ENCODE data around the gene SLC22A14. TPM values are rescaled to one million over a fixed set of nuclear protein-coding genes. Genes with fewer than 3 reads are reported as not detected.

SLC22A14 gene
- total RNA-seq, 2 experiments from 2014 or later = not detected

DNA sequence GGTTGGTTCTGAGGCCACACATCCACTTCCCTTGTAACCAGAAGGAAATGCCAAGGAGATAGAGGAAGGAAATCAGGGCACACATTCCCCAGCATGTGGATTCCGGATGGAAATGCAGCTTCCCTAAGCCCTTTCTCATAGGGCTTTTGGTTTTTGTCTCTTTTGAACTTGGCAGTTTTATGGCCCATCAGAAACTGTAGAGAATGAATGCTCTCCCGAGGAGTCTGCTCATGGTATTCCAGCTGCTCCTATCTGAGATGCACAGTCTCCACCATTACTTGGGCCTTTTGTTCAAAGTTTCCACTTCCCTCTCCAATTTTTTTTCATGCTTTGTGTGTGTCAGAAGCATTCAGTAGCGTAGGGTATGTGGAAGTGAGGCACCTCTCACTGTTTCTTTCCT lies 85.7 kb downstream of the SLC22A14 start:
- Mint-ChIP-seq H3K4me1 (peaks cover 12% of the 10 kb centered on the region), H3K9me3 (ENCODE audit: low read depth) (no peaks in the 10 kb centered on the region)

More for the DNA sequence above, 85.7 kb downstream of the SLC22A14 start:
- no peak for DNase-seq
- Mint-ChIP-seq H3K27ac (no peak overlapping the region), H3K27me3 (no peaks in the 10 kb centered on the region), H3K36me3 (peaks cover 20% of the 10 kb centered on the region), H3K4me3 (no peak overlapping the region)
- CTCF ChIA-PET = interaction anchor here (0.9 to 1.1 kb wide), 2 partner anchors 21 to 112 kb away, joined by 3 read pairs; partner anchors contain the start of gene XYLB
- no peak for ATAC-seq

Other genes with a start within 250 kb of the SLC22A14 start
- gene DLEC1, start 243.1 kb upstream of the SLC22A14 start, total RNA-seq = 1 to 10 TPM in 1 of 2 experiments, under 1 TPM in 1; 0.26 to 1.1 TPM
- gene ACAA1, start 145.2 kb upstream of the SLC22A14 start, total RNA-seq = 10 to 100 TPM; 91.3 to 91.7 TPM
- 10 to 100 TPM; 69.3 to 70.3 TPM for gene MYD88, start 143.6 kb upstream of the SLC22A14 start, total RNA-seq
- gene OXSR1, start 116.8 kb upstream of the SLC22A14 start, total RNA-seq = 10 to 100 TPM; 47.8 to 56.3 TPM
- gene SLC22A13, start 16.5 kb upstream of the SLC22A14 start, total RNA-seq = 1 to 10 TPM in 1 of 2 experiments, under 1 TPM in 1; 0.47 to 1.1 TPM
- gene XYLB, start 64.5 kb downstream of the SLC22A14 start, total RNA-seq = 1 to 10 TPM; 5.2 to 6.9 TPM
- gene ACVR2B, start 171.6 kb downstream of the SLC22A14 start, total RNA-seq = 1 to 10 TPM; 4.6 to 6.4 TPM
- gene EXOG, start 214.0 kb downstream of the SLC22A14 start, total RNA-seq = 10 to 100 TPM; 19.7 to 23.8 TPM

All from activated CD8-positive, alpha-beta memory T cell treated with anti-CD3 and anti-CD28 coated beads, Interleukin-2, amount 10 ng/mL, durations not matched to agents 7 days and 5 days (primary cell).